IPS-15b (cell line): ENCODE data around the gene SPATA16.
"Not testable (repeated sequence)": the region's sequence is repeated elsewhere in the genome, so short reads cannot be mapped to it uniquely, and the experiment has no call there.

Experiments
- H3K27me3 ChIP-seq: one replicate; pipeline ENCODE4 v1.6.1; 2013; ENCODE audit warnings: low read length; ENCODE audit not compliant: control insufficient read depth, insufficient read depth
- H3K36me3 ChIP-seq: one replicate; pipeline ENCODE4 v1.6.1; 2013; ENCODE audit warnings: low read length; ENCODE audit not compliant: control insufficient read depth, insufficient read depth
- H3K4me1 ChIP-seq: one replicate; pipeline ENCODE4 v1.6.1; 2013; ENCODE audit warnings: mild to moderate bottlenecking, low read length; ENCODE audit not compliant: control insufficient read depth, insufficient read depth
- H3K4me3 ChIP-seq: one replicate; pipeline ENCODE4 v1.5.1; 2013; ENCODE audit warnings: low read depth, low read length
- H3K9ac ChIP-seq: one replicate; pipeline ENCODE4 v1.6.1; 2013; ENCODE audit warnings: low read depth, mild to moderate bottlenecking, low read length
- H3K9me3 ChIP-seq: one replicate; pipeline ENCODE4 v1.6.1; 2013; ENCODE audit warnings: mild to moderate bottlenecking, low read length; ENCODE audit not compliant: control insufficient read depth, insufficient read depth

Gene SPATA16

GRCh38 chr3:173021547-173022185 is 119.4 kb downstream of the SPATA16 start:
- Histone ChIP-seq H3K4me3 (no peak overlapping the region), H3K36me3 (no peaks in the 10 kb centered on the region), H3K9me3 (no peaks in the 10 kb centered on the region), H3K27me3 (no peaks in the 10 kb centered on the region), H3K9ac (no peak overlapping the region), H3K4me1 (peaks cover 3% of the 10 kb centered on the region)

- not testable (repeated sequence) for H3K27me3 ChIP-seq, H3K9ac ChIP-seq, H3K4me3 ChIP-seq, H3K9me3 ChIP-seq, H3K4me1 ChIP-seq, H3K36me3 ChIP-seq
These were observed 120.9 kb downstream of the SPATA16 start for GRCh38 chr3:173020128-173020527.

GRCh38 chr3:173019378-173019777 is 121.7 kb downstream of the SPATA16 start:
- Histone ChIP-seq H3K4me1 (peaks cover 3% of the 10 kb centered on the region), H3K27me3 (no peaks in the 10 kb centered on the region), H3K9me3 (no peaks in the 10 kb centered on the region), H3K4me3 (no peak overlapping the region), H3K36me3 (no peaks in the 10 kb centered on the region), H3K9ac (no peak overlapping the region)

GRCh38 chr3:173018758-173019157 is 122.3 kb downstream of the SPATA16 start:
- Histone ChIP-seq H3K9ac (no peak overlapping the region), H3K9me3 (no peaks in the 10 kb centered on the region), H3K4me1 (peaks cover 3% of the 10 kb centered on the region), H3K27me3 (no peaks in the 10 kb centered on the region), H3K36me3 (no peaks in the 10 kb centered on the region), H3K4me3 (no peak overlapping the region)

GRCh38 chr3:173013219-173013832 is 127.7 kb downstream of the SPATA16 start:
- H3K9ac ChIP-seq, result no peak overlapping the region
- no peaks in the 10 kb centered on the region for H3K36me3 ChIP-seq
- no peaks in the 10 kb centered on the region for H3K9me3 ChIP-seq
- no peaks in the 10 kb centered on the region for H3K4me1 ChIP-seq
- H3K4me3 ChIP-seq, result no peak overlapping the region
- H3K27me3 ChIP-seq, result no peaks in the 10 kb centered on the region

GRCh38 chr3:173009410-173009809 is 131.6 kb downstream of the SPATA16 start:
- Histone ChIP-seq H3K4me1 (no peaks in the 10 kb centered on the region), H3K9me3 (no peaks in the 10 kb centered on the region), H3K27me3 (no peaks in the 10 kb centered on the region), H3K36me3 (no peaks in the 10 kb centered on the region), H3K4me3 (no peak overlapping the region), H3K9ac (no peak overlapping the region)

- no peaks in the 10 kb centered on the region for H3K4me1 ChIP-seq
- no peaks in the 10 kb centered on the region for H3K36me3 ChIP-seq
- H3K9ac ChIP-seq, result no peak overlapping the region
- H3K9me3 ChIP-seq, result no peaks in the 10 kb centered on the region
- no peaks in the 10 kb centered on the region for H3K27me3 ChIP-seq
- no peak overlapping the region for H3K4me3 ChIP-seq
These were observed 132.1 kb downstream of the SPATA16 start for GRCh38 chr3:173008978-173009377.

- H3K9me3 ChIP-seq, result no peaks in the 10 kb centered on the region
- no peaks in the 10 kb centered on the region for H3K27me3 ChIP-seq
- H3K9ac ChIP-seq, result no peak overlapping the region
- H3K4me1 ChIP-seq, result peaks cover 4% of the 10 kb centered on the region
- H3K4me3 ChIP-seq, result no peak overlapping the region
- no peaks in the 10 kb centered on the region for H3K36me3 ChIP-seq
These were observed 133.8 kb downstream of the SPATA16 start for GRCh38 chr3:173007079-173007723.

- H3K36me3 ChIP-seq, result no peaks in the 10 kb centered on the region
- no peaks in the 10 kb centered on the region for H3K27me3 ChIP-seq
- H3K9me3 ChIP-seq, result no peaks in the 10 kb centered on the region
- no peak overlapping the region for H3K4me3 ChIP-seq
- no peak overlapping the region for H3K9ac ChIP-seq
- peaks cover 4% of the 10 kb centered on the region for H3K4me1 ChIP-seq
These were observed 135.0 kb downstream of the SPATA16 start for GRCh38 chr3:173006006-173006405.

- H3K36me3 ChIP-seq, result no peaks in the 10 kb centered on the region
- no peaks in the 10 kb centered on the region for H3K27me3 ChIP-seq
- H3K4me1 ChIP-seq, result peaks cover 4% of the 10 kb centered on the region
- no peak overlapping the region for H3K4me3 ChIP-seq
- H3K9ac ChIP-seq, result no peak overlapping the region
- H3K9me3 ChIP-seq, result no peaks in the 10 kb centered on the region
These were observed 136.4 kb downstream of the SPATA16 start for GRCh38 chr3:173004681-173005080.

- H3K36me3 ChIP-seq, result no peaks in the 10 kb centered on the region
- H3K9me3 ChIP-seq, result no peaks in the 10 kb centered on the region
- H3K9ac ChIP-seq, result no peak overlapping the region
- H3K27me3 ChIP-seq, result no peaks in the 10 kb centered on the region
- H3K4me3 ChIP-seq, result no peak overlapping the region
- H3K4me1 ChIP-seq, result peaks cover 4% of the 10 kb centered on the region
These were observed 137.1 kb downstream of the SPATA16 start for GRCh38 chr3:173003956-173004355.

GRCh38 chr3:173003471-173003870 is 137.6 kb downstream of the SPATA16 start:
- Histone ChIP-seq H3K9me3 (no peaks in the 10 kb centered on the region), H3K36me3 (no peaks in the 10 kb centered on the region), H3K4me1 (peaks cover 4% of the 10 kb centered on the region), H3K9ac (no peak overlapping the region), H3K4me3 (no peak overlapping the region), H3K27me3 (no peaks in the 10 kb centered on the region)
